Caco-2 (cell line): ENCODE measurements around the gene NHSL2. TPM values are rescaled to one million over a fixed set of nuclear protein-coding genes. Genes with fewer than 3 reads are reported as not detected.

Experiments used
- BruUV-seq: library from RNA; stranded (reverse); fragments of 400-500 nt; replicated peaks from 2 replicates; lab custom pipeline; 2021; lab: Mats Ljungman, UMichigan
- CTCF ChIA-PET: fragments of 300-600 bp; sonication (Branson Sonifier 250); formaldehyde crosslinking; loops from one replicate; lab custom pipeline; 2022; ENCODE audit warnings: antibody characterized with exemption; lab: Charles Lee
- POLR2A ChIA-PET: fragments of 300-600 bp; sonication (Branson Sonifier 250); formaldehyde crosslinking; loops from one replicate; lab custom pipeline; 2022; ENCODE audit warnings: antibody characterized with exemption; lab: Charles Lee
- DNase-seq, 2 experiments: peaks; one replicate each; pipeline versions ENCODE4 v3.0.0 to v3.0.0-alpha.2; 2020 to 2022
- H3K27me3 ChIP-seq: replicated peaks from 2 replicates; pipeline ENCODE4 v1.6.0; 2011; ENCODE audit warnings: low read length; ENCODE audit not compliant: control insufficient read depth, insufficient read depth
- H3K36me3 ChIP-seq: 2 replicates; pipeline ENCODE4 v1.5.1; 2011; ENCODE audit warnings: low read length; ENCODE audit not compliant: control insufficient read depth, insufficient read depth
- H3K4me1 ChIP-seq: fragments of 250-450 bp; sonication (Bioruptor Pico); 2 replicates; pipeline ENCODE4 v1.5.1; 2020; ENCODE audit warnings: mild to moderate bottlenecking
- H3K4me3 ChIP-seq: 2 replicates; pipeline ENCODE4 v1.5.1; 2011; ENCODE audit warnings: low read depth, mild to moderate bottlenecking, control low read depth, low read length
- H3K9me3 ChIP-seq: fragments of 250-450 bp; sonication (Bioruptor Pico); 2 replicates; pipeline ENCODE4 v1.5.1; 2020; ENCODE audit warnings: mild to moderate bottlenecking, moderate library complexity
- H3K27ac Mint-ChIP-seq: one replicate; pipeline ENCODE4 v1.8.0; 2022; ENCODE audit warnings: mixed read lengths; ENCODE audit not compliant: unreplicated experiment
- H3K27me3 Mint-ChIP-seq: one replicate; pipeline ENCODE4 v1.8.0; 2022; ENCODE audit warnings: mixed read lengths; ENCODE audit not compliant: insufficient read depth, unreplicated experiment
- H3K36me3 Mint-ChIP-seq: one replicate; pipeline ENCODE4 v1.8.0; 2022; ENCODE audit warnings: mild to moderate bottlenecking, mixed read lengths; ENCODE audit not compliant: insufficient read depth, unreplicated experiment
- H3K4me1 Mint-ChIP-seq: one replicate; pipeline ENCODE4 v1.8.0; 2022; ENCODE audit warnings: low read depth, mixed read lengths; ENCODE audit not compliant: unreplicated experiment
- H3K4me3 Mint-ChIP-seq: one replicate; pipeline ENCODE4 v1.8.0; 2022; ENCODE audit warnings: mild to moderate bottlenecking, moderate library complexity, mixed read lengths; ENCODE audit not compliant: unreplicated experiment
- H3K9me3 Mint-ChIP-seq: one replicate; pipeline ENCODE4 v1.8.0; 2022; ENCODE audit warnings: mixed read lengths; ENCODE audit not compliant: unreplicated experiment
- CTCF ChIP-seq, 2 experiments: fragments of 200-600 bp in 1 of 2; IDR thresholded peaks; 1 replicate in 1 of 2; 2 replicates in 1 of 2; pipeline versions ENCODE4 v1.5.1 to v1.8.0; 2011 to 2022; ENCODE audit warnings: antibody characterized with exemption in 1 of 2, control low read depth in 1 of 2, inconsistent platforms in 1 of 2, low read depth in 1 of 2, low read length in 1 of 2, mild to moderate bottlenecking in 1 of 2, moderate library complexity in 1 of 2; ENCODE audit not compliant: insufficient read depth in 1 of 2, severe bottlenecking in 1 of 2, unreplicated experiment in 1 of 2
- intact Hi-C: fragments of 100-400 bp; cut with micrococcal nuclease; formaldehyde crosslinking; loops from one replicate; pipeline ENCODE4 v1.10.0; 2022; ENCODE audit not compliant: unreplicated experiment
- total RNA-seq: library from RNA; stranded (reverse); gene quantifications from 2 replicates; pipeline ENCODE4 v1.2.3, GENCODE V29; 2022

Gene NHSL2
- total RNA-seq, 1 experiment from 2014 or later: 0.18 TPM

GRCh38 chrX:72101597-72102037 is 191.0 kb downstream of the NHSL2 start:
- DNase-seq: no peak
- no peaks in the 10 kb centered on the region for H3K9me3 ChIP-seq
- Mint-ChIP-seq H3K4me1 (no peaks in the 10 kb centered on the region), H3K36me3 (no peaks in the 10 kb centered on the region), H3K4me3 (no peak overlapping the region), H3K27me3 (peaks cover 3% of the 10 kb centered on the region), H3K27ac (no peak overlapping the region), H3K9me3 (no peaks in the 10 kb centered on the region)
- TF ChIP-seq CTCF (IDR thresholded peaks at IDR 0.05; ENCODE audit: insufficient read depth in 1 of 2, low read depth in 1 of 2, low read length in 1 of 2, severe bottlenecking in 1 of 2, unreplicated experiment in 1 of 2): no peak
- H3K4me3 ChIP-seq: no peak overlapping the region
- H3K36me3 ChIP-seq: no peaks in the 10 kb centered on the region
- CTCF ChIA-PET: no interaction called here
- BruUV-seq: no TSS peak
- no peaks in the 10 kb centered on the region for H3K4me1 ChIP-seq
- no peaks in the 10 kb centered on the region for H3K27me3 ChIP-seq
- intact Hi-C loops: no loop called here
- POLR2A ChIA-PET: no interaction called here

GRCh38 chrX:72102126-72102525 is 191.5 kb downstream of the NHSL2 start:
- no peaks in the 10 kb centered on the region for H3K36me3 ChIP-seq
- ChIA-PET POLR2A (no interaction called here), CTCF (no interaction called here)
- Mint-ChIP-seq H3K27ac (no peak overlapping the region), H3K36me3 (no peaks in the 10 kb centered on the region), H3K9me3 (no peaks in the 10 kb centered on the region), H3K4me1 (no peaks in the 10 kb centered on the region), H3K4me3 (no peak overlapping the region), H3K27me3 (peaks cover 3% of the 10 kb centered on the region)
- no peaks in the 10 kb centered on the region for H3K4me1 ChIP-seq
- no peak for TF ChIP-seq CTCF (IDR thresholded peaks at IDR 0.05; ENCODE audit: insufficient read depth in 1 of 2, low read depth in 1 of 2, low read length in 1 of 2, severe bottlenecking in 1 of 2, unreplicated experiment in 1 of 2)
- DNase-seq: no peak
- H3K4me3 ChIP-seq: no peak overlapping the region
- intact Hi-C loops: no loop called here
- H3K27me3 ChIP-seq: no peaks in the 10 kb centered on the region
- no TSS peak for BruUV-seq
- H3K9me3 ChIP-seq: no peaks in the 10 kb centered on the region

- Histone ChIP-seq H3K4me3 (no peak overlapping the region), H3K4me1 (no peaks in the 10 kb centered on the region), H3K36me3 (no peaks in the 10 kb centered on the region), H3K27me3 (no peaks in the 10 kb centered on the region), H3K9me3 (no peaks in the 10 kb centered on the region)
- H3K27me3 Mint-ChIP-seq: peaks cover 3% of the 10 kb centered on the region
- ChIA-PET POLR2A (no interaction called here), CTCF (no interaction called here)
- intact Hi-C loops: no loop called here
- no peak overlapping the region for H3K27ac Mint-ChIP-seq
- no peak for TF ChIP-seq CTCF (IDR thresholded peaks at IDR 0.05; ENCODE audit: insufficient read depth in 1 of 2, low read depth in 1 of 2, low read length in 1 of 2, severe bottlenecking in 1 of 2, unreplicated experiment in 1 of 2)
- no TSS peak for BruUV-seq
- no peak for DNase-seq
- no peak overlapping the region for H3K4me3 Mint-ChIP-seq
- H3K9me3 Mint-ChIP-seq: no peaks in the 10 kb centered on the region
- H3K4me1 Mint-ChIP-seq: no peaks in the 10 kb centered on the region
- H3K36me3 Mint-ChIP-seq: no peaks in the 10 kb centered on the region
These were observed 192.1 kb downstream of the NHSL2 start for GRCh38 chrX:72102760-72103159.
